Coronary artery (tissue), 2 donors: Measurements from ENCODE around the gene SRPRB.

Source experiments
- DNase-seq: peaks from one replicate; pipeline ENCODE4 v3.0.0-alpha.2; 2017; ENCODE audit warnings: low spot score
- H3K27ac ChIP-seq, 2 donors: fragments of 200-600 bp; sonication (generic); one replicate each; pipeline ENCODE4 v1.5.1; 2016 to 2019
- H3K4me3 ChIP-seq: fragments of 200-600 bp; sonication (generic); 2 replicates; pipeline ENCODE4 v1.5.1; 2016; ENCODE audit warnings: mild to moderate bottlenecking, moderate library complexity
- TF ChIP-seq, protein P1 (sequence below): fragments of 200-600 bp; sonication (generic); IDR thresholded peaks from one replicate; pipeline ENCODE4 v1.5.1; 2019; ENCODE audit warnings: antibody characterized with exemption

The SRPRB gene

DNA sequence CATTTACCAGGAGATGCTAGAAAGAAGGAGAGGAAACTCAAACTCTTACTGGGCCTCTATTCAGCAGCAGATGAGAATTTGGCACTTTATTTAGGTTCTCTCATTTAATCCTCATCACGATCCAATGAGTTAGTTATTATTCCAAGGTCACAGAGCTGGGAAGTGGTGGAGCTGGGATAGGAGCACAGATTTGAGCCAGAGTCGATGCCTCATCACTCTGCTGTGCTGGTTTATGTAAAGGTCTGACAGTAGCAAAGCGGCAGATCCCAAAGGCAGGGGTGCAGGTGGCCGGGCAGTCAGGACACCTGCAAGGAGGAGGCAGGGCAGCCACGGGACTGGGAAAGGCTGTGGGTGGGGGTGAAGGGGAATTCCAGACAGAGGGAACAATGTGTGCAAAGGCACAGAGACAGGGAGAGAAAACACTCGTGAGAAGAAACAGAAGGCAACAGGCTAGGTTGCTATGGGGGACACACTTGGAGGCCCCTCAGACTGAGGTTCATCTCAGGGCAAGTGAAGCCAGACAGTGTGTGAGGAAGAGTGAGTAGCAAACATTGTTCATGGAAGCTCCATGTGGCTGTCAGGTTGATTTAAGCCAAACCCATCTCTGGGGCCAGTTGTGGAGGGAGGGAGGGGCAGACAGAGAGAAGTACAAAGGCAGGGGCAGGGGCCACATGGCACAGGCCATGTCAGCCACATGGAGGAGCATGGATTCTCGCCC is 63.3 kb downstream of the SRPRB start:
- TF ChIP-seq, protein P1, sequence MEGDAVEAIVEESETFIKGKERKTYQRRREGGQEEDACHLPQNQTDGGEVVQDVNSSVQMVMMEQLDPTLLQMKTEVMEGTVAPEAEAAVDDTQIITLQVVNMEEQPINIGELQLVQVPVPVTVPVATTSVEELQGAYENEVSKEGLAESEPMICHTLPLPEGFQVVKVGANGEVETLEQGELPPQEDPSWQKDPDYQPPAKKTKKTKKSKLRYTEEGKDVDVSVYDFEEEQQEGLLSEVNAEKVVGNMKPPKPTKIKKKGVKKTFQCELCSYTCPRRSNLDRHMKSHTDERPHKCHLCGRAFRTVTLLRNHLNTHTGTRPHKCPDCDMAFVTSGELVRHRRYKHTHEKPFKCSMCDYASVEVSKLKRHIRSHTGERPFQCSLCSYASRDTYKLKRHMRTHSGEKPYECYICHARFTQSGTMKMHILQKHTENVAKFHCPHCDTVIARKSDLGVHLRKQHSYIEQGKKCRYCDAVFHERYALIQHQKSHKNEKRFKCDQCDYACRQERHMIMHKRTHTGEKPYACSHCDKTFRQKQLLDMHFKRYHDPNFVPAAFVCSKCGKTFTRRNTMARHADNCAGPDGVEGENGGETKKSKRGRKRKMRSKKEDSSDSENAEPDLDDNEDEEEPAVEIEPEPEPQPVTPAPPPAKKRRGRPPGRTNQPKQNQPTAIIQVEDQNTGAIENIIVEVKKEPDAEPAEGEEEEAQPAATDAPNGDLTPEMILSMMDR = no peak
- H3K27ac ChIP-seq = no peak overlapping the region
- no peak overlapping the region for H3K4me3 ChIP-seq
- no peak for DNase-seq

DNA sequence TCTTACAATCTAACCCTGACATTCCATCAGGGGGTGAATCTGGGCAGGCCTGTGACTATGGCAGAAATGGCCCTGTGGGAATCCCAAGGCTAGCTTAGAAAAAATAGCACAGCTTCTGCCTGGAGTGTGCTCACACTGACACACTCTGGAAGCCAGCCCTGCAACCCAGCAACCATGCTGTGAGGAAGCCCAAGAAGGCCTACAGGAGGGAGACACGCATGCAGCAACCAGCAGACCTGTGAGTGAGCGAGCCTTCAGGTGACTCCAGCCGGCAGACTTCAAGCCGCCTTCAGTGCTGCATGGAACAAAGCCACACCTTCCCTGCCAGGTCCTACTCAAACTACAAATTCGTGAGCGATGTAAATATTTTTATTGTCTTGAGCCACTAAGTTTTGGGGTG is 64.0 kb downstream of the SRPRB start:
- Histone ChIP-seq H3K27ac (no peak overlapping the region), H3K4me3 (no peak overlapping the region)
- TF ChIP-seq, protein P1 = no peak
- no peak for DNase-seq

DNA sequence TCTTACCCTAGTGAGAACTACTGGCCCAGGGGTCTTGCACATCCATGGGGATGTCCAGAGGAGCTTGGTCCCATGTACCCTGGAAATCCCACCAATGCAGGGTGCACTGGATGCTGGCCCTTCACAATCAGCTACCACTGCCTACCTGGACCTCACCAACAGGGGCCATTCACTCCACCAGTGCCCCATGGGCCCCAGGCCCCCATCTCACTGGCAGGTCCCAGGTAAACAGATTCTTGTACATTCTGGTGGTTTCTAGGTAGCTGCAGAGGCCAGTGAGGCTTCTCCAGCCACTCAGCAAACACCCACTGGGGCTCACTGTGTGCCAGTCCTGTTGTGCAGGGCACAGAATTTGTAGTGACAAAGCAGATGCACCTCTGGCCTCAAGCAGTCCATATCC is 65.2 kb downstream of the SRPRB start:
- no peak overlapping the region for H3K4me3 ChIP-seq
- TF ChIP-seq, protein P1 = no peak

More for the DNA sequence above, 65.2 kb downstream of the SRPRB start:
- no peak overlapping the region for H3K27ac ChIP-seq
- DNase-seq = no peak
